Measurements from ENCODE around the gene FBXO21. TPM values are rescaled to one million over a fixed set of nuclear protein-coding genes. Genes with fewer than 3 reads are reported as not detected.
"Not testable (repeated sequence)": the region's sequence is repeated elsewhere in the genome, so short reads cannot be mapped to it uniquely, and the experiment has no call there.

Gene FBXO21
- total RNA-seq, 3 donors from 2014 or later (not counting 1 experiment from before 2014, with no cell fraction given), result 39.8 to 48.8 (median 39.9) TPM

DNA sequence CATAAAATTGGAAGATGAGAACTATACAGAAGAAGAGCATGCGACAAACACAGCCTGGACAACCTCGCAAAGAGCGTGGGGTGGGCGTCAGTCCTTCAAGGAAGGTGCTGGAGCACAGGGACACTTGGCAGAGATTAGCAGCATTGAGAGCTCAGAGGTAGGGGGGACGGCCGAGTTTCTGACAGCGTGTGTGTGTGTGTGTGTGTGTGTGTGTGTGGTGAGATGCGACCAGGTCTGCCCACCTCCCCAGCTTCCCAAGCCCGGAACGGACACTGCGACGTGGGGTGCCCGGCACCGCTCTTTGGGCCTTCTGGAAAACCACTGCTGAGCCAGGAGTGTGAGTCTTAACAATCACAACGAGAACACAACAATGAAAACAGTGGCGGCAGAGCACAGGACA, 17.9 kb upstream of the FBXO21 start:
- TF ChIP-seq, protein P1, sequence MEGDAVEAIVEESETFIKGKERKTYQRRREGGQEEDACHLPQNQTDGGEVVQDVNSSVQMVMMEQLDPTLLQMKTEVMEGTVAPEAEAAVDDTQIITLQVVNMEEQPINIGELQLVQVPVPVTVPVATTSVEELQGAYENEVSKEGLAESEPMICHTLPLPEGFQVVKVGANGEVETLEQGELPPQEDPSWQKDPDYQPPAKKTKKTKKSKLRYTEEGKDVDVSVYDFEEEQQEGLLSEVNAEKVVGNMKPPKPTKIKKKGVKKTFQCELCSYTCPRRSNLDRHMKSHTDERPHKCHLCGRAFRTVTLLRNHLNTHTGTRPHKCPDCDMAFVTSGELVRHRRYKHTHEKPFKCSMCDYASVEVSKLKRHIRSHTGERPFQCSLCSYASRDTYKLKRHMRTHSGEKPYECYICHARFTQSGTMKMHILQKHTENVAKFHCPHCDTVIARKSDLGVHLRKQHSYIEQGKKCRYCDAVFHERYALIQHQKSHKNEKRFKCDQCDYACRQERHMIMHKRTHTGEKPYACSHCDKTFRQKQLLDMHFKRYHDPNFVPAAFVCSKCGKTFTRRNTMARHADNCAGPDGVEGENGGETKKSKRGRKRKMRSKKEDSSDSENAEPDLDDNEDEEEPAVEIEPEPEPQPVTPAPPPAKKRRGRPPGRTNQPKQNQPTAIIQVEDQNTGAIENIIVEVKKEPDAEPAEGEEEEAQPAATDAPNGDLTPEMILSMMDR (IDR thresholded peaks at IDR 0.05), result no peak
- Mint-ChIP-seq H3K9me3 (no peaks in the 10 kb centered on the region), H3K4me3 (no peak overlapping the region), H3K27me3 (ENCODE audit: low read depth in 2 of 2) (peaks cover 14 to 15% of the 10 kb centered on the region in 2 donors), H3K36me3 (no peaks in the 10 kb centered on the region), H3K27ac (no peak overlapping the region), H3K4me1 (no peaks in the 10 kb centered on the region)
- DNase-seq (no peak), ATAC-seq (no peak)
- Histone ChIP-seq H3K27me3 (ENCODE audit: control insufficient read depth, insufficient read depth, low read length) (no peaks in the 10 kb centered on the region), H3K27ac (ENCODE audit: low read length) (no peak overlapping the region), H3K4me3 (ENCODE audit: low read length) (no peak overlapping the region), H3K9me3 (ENCODE audit: control insufficient read depth, insufficient read depth, low read length) (no peaks in the 10 kb centered on the region), H3K4me1 (ENCODE audit: control insufficient read depth, insufficient read depth, low read length) (no peaks in the 10 kb centered on the region), H3K36me3 (ENCODE audit: control insufficient read depth, insufficient read depth, low read length) (no peaks in the 10 kb centered on the region)
- WGBS (ENCODE audit: insufficient coverage), result 80% methylated on average over 16 of the region's 16 CpGs
- intact Hi-C loops (cut with micrococcal nuclease), result no loop called here

DNA sequence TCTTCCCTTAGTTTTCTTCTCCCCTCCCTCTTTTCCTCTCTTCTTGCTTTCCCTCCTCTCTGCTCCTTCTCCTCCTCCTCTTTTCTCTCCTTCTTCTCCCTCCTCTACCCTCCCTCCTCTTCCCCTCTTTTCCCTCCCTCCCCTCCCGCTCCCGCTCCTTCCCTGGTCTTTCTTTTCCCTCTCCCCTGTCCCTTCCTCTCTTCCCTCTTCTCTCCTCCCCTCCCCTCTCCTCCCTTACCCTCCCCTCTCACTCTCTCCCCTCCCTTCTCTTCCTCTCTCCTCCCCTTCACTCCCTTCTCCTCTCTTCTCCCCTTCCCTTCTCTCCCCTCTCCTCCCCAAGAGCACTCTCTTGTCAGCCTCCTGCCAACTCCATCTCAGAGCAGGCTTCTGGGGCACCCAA, 17.4 kb upstream of the FBXO21 start:
- Histone ChIP-seq H3K4me3 (ENCODE audit: low read length) (no peak overlapping the region), H3K9me3 (ENCODE audit: control insufficient read depth, insufficient read depth, low read length) (no peaks in the 10 kb centered on the region), H3K4me1 (ENCODE audit: control insufficient read depth, insufficient read depth, low read length) (no peaks in the 10 kb centered on the region), H3K36me3 (ENCODE audit: control insufficient read depth, insufficient read depth, low read length) (no peaks in the 10 kb centered on the region), H3K27me3 (ENCODE audit: control insufficient read depth, insufficient read depth, low read length) (no peaks in the 10 kb centered on the region), H3K27ac (ENCODE audit: low read length) (no peak overlapping the region)
- no peak for ATAC-seq
- H3K27ac Mint-ChIP-seq, result no peak overlapping the region
- no peak overlapping the region for H3K4me3 Mint-ChIP-seq
- DNase-seq, result no peak
- 72% methylated on average over 2 of the region's 2 CpGs for WGBS (ENCODE audit: insufficient coverage)
- H3K27me3 Mint-ChIP-seq (ENCODE audit: low read depth in 2 of 2), result peaks cover 8 to 11% of the 10 kb centered on the region in 2 donors
- intact Hi-C loops (cut with micrococcal nuclease), result no loop called here
- no peaks in the 10 kb centered on the region for H3K36me3 Mint-ChIP-seq
- no peaks in the 10 kb centered on the region for H3K9me3 Mint-ChIP-seq
- H3K4me1 Mint-ChIP-seq, result no peaks in the 10 kb centered on the region
- TF ChIP-seq, protein P1 (IDR thresholded peaks at IDR 0.05), result no peak

DNA sequence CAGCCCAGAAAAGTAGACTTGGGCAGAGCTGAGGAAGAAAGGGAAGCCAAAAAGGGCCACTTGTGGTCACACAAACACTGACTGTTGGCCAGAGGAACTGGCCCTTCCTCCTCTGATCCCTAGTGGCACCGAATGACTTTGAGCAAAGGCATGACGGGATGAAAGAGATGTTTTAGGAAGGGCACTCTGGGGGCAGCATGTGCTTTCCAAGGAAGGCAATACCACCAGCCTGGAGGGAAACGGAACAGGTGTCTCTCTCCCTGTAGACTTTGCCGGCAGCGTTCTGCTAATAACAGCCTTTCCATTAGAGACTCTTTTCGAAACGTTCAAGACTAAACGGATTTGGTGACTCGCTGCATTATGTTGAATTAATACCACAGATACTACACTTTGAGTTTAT, 12.3 kb upstream of the FBXO21 start:
- intact Hi-C loops (cut with micrococcal nuclease), result no loop called here
- Mint-ChIP-seq H3K4me1 (no peaks in the 10 kb centered on the region), H3K27ac (no peak overlapping the region), H3K4me3 (no peak overlapping the region), H3K27me3 (ENCODE audit: low read depth in 2 of 2) (peaks cover 16 to 24% of the 10 kb centered on the region in 2 donors), H3K9me3 (no peaks in the 10 kb centered on the region), H3K36me3 (no peaks in the 10 kb centered on the region)
- ATAC-seq, result no peak
- TF ChIP-seq, protein P1 (IDR thresholded peaks at IDR 0.05), result no peak
- no peaks in the 10 kb centered on the region for H3K36me3 ChIP-seq (ENCODE audit: control insufficient read depth, insufficient read depth, low read length)
- no peak for DNase-seq
- no peaks in the 10 kb centered on the region for H3K4me1 ChIP-seq (ENCODE audit: control insufficient read depth, insufficient read depth, low read length)
- WGBS (ENCODE audit: insufficient coverage), result 74% methylated on average over 9 of the region's 9 CpGs
- H3K9me3 ChIP-seq (ENCODE audit: control insufficient read depth, insufficient read depth, low read length), result no peaks in the 10 kb centered on the region
- H3K4me3 ChIP-seq (ENCODE audit: low read length), result no peak overlapping the region
- H3K27me3 ChIP-seq (ENCODE audit: control insufficient read depth, insufficient read depth, low read length), result no peaks in the 10 kb centered on the region
- no peak overlapping the region for H3K27ac ChIP-seq (ENCODE audit: low read length)

DNA sequence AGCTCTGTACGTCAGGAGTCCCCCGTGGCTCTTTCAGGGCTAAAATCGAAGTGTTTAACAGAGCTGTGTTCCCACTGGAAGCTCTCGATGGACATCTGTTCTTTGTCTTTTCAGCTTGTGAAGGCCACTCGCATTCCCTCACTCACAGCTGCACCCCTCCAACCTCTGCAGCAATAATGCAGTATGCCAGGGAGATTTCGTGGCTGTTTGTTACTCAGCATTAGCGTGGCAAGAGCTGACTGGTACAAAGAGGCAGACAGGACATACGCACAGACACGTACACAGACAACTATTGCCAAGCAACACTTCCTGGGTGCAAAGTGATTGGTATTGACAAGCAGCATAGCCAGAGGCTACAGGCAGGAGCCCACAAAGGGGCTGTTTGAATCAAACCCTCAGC, 11.8 kb upstream of the FBXO21 start:
- H3K9me3 ChIP-seq (ENCODE audit: control insufficient read depth, insufficient read depth, low read length), result no peaks in the 10 kb centered on the region
- ATAC-seq (no peak), DNase-seq (no peak)
- H3K4me1 ChIP-seq (ENCODE audit: control insufficient read depth, insufficient read depth, low read length), result no peaks in the 10 kb centered on the region
- Mint-ChIP-seq H3K36me3 (no peaks in the 10 kb centered on the region), H3K27ac (no peak overlapping the region), H3K4me3 (no peak overlapping the region), H3K9me3 (no peaks in the 10 kb centered on the region), H3K27me3 (ENCODE audit: low read depth in 2 of 2) (peaks cover 21 to 28% of the 10 kb centered on the region in 2 donors), H3K4me1 (no peaks in the 10 kb centered on the region)
- H3K36me3 ChIP-seq (ENCODE audit: control insufficient read depth, insufficient read depth, low read length), result no peaks in the 10 kb centered on the region
- H3K4me3 ChIP-seq (ENCODE audit: low read length), result no peak overlapping the region
- intact Hi-C loops (cut with micrococcal nuclease), result no loop called here
- TF ChIP-seq, protein P1 (IDR thresholded peaks at IDR 0.05), result no peak
- no peaks in the 10 kb centered on the region for H3K27me3 ChIP-seq (ENCODE audit: control insufficient read depth, insufficient read depth, low read length)
- WGBS (ENCODE audit: insufficient coverage), result 89% methylated on average over 9 of the region's 9 CpGs
- no peak overlapping the region for H3K27ac ChIP-seq (ENCODE audit: low read length)

DNA sequence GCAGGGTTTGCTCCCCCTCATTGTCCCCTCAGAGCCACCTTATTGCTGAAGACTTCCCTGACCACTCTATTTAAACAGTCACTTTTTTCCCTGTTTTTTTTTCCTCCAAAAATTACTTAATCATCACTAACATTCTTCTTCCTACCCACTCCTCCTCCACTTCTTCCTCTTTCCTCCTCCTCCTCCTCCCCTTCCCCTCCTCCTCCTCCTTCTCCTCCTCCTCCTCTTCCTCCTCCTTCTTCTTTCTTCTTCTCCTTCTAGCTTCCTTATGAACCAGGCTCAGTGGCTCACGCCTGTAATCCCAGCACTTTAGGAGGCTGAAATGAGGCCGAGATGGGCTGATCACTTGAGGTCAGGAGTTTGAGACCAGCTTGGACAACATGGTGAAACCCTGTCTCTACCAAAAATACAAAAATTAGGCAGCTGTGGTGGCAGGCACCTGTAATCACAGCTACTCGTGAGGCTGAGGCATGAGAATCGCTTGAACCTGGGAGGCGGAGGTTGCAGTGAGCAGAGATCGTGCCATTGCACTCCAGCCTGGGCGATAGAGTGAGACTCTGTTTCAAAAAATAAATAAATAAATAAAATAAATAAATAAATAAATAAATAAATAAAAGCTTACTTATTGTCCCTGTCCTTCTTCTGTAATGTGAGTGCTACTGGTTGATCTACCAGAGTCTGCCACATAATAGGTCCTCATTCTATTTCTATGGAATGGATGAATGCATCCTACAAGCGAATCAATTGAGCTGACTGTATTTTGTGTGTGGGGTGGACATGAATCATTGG, 9.9 kb upstream of the FBXO21 start:
- ATAC-seq; intact Hi-C loops (cut with micrococcal nuclease); H3K4me3 Mint-ChIP-seq; H3K9me3 Mint-ChIP-seq; H3K4me3 ChIP-seq (ENCODE audit: low read length); H3K27ac Mint-ChIP-seq; H3K27me3 ChIP-seq (ENCODE audit: control insufficient read depth, insufficient read depth, low read length); DNase-seq; H3K36me3 Mint-ChIP-seq; H3K9me3 ChIP-seq (ENCODE audit: control insufficient read depth, insufficient read depth, low read length); H3K4me1 ChIP-seq (ENCODE audit: control insufficient read depth, insufficient read depth, low read length); H3K4me1 Mint-ChIP-seq; H3K27ac ChIP-seq (ENCODE audit: low read length); H3K36me3 ChIP-seq (ENCODE audit: control insufficient read depth, insufficient read depth, low read length): not testable (repeated sequence)
- WGBS (ENCODE audit: insufficient coverage), result 83% methylated on average over 4 of the region's 8 CpGs
- H3K27me3 Mint-ChIP-seq (ENCODE audit: low read depth in 2 of 2), result peaks cover 23 to 32% of the 10 kb centered on the region in 2 donors

Measured in natural killer cell (primary cell).